Left lobe of liver (tissue), 1 donor: ENCODE results near the gene DLX3. TPM values are rescaled to one million over a fixed set of nuclear protein-coding genes. Genes with fewer than 3 reads are reported as not detected.

Experiments used
- total RNA-seq: library from RNA; stranded (reverse); gene quantifications from one replicate; pipeline ENCODE4 v1.2.1, GENCODE V29; 2021
- donor health status: DM: no; HTN: yes; CAD: no.

The DLX3 gene
- total RNA-seq, 1 donor from 2014 or later = not detected

Other genes with a start within 250 kb of the DLX3 start
- gene FAM117A, start 231.1 kb downstream of the DLX3 start, total RNA-seq = 5.3 TPM
- gene KAT7, start 206.5 kb downstream of the DLX3 start, total RNA-seq = 14.4 TPM
- gene TAC4, start 147.2 kb downstream of the DLX3 start, total RNA-seq = not detected
- gene DLX4, start 26.0 kb downstream of the DLX3 start, total RNA-seq = not detected
- gene ITGA3, start 60.9 kb upstream of the DLX3 start, total RNA-seq = 2.7 TPM
- gene PDK2, start 100.1 kb upstream of the DLX3 start, total RNA-seq = 52.0 TPM
- 1.9 TPM for gene SAMD14, start 134.9 kb upstream of the DLX3 start, total RNA-seq
- 18.1 TPM for gene PPP1R9B, start 155.5 kb upstream of the DLX3 start, total RNA-seq
- 1.0 TPM for gene SGCA, start 170.8 kb upstream of the DLX3 start, total RNA-seq
- 19.3 TPM for gene COL1A1, start 206.4 kb upstream of the DLX3 start, total RNA-seq